ENCODE data around the gene ABCA6.
"Not testable (repeated sequence)": the region's sequence is repeated elsewhere in the genome, so short reads cannot be mapped to it uniquely, and the experiment has no call there.

Gene ABCA6

GRCh38 chr17:69070378-69071232, 71.1 kb downstream of the ABCA6 start:
- DNase-seq, result not testable (repeated sequence)

DNA sequence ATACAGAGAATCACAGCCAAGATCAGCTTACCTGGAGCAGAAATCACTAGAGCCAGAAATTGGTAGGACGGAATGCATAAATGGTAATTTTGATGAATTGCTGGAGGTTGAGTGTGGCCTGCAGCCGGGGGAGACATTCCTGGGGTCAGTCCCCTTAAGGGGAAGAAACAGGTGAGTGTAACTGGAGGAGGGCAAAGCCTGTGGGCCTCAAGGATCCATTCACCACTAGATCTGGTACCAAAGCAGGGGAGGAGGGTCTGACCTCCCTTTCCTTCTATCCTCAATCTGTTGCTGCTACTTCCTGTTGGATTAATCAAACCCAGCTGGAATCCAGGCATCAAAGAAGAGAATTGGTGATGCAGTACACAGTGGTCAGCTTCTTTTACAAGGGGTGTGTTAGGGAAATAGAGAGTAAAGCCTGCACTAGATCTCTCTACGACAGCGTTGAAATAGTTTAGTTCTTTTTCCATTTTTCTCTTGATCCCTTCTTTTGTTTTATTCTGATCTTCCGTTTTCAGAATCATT, 72.4 kb downstream of the ABCA6 start:
- DNase-seq, result no peak

- no peak for DNase-seq
Measured at GRCh38 chr17:69067274-69068047, 74.2 kb downstream of the ABCA6 start.

GRCh38 chr17:69066482-69066881, 75.2 kb downstream of the ABCA6 start:
- DNase-seq, result no peak

GRCh38 chr17:69065113-69065512, 76.6 kb downstream of the ABCA6 start:
- no peak for DNase-seq

DNA sequence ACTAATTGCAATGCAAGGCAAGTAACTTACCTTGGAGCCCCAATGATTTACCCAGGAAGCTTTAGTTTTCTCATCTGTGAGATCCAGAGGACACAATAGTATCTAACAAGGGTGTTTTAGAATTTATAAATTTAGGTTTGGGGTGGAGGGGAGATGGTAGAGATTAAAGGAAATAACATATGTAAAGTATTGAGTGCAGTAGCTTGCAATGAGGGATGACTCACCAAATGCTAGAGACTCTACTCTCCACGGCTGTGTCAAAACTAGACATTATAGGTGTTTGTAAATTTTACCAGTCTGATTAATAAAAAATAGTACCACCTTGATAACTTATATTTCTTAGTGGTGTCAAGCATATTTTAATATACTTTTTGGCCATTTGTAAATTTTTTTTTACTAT, 77.2 kb downstream of the ABCA6 start:
- no peak for DNase-seq

GRCh38 chr17:69064001-69064400, 77.7 kb downstream of the ABCA6 start:
- DNase-seq, result no peak

GRCh38 chr17:69062860-69063581, 78.7 kb downstream of the ABCA6 start:
- no peak for DNase-seq

GRCh38 chr17:69061721-69062556, 79.8 kb downstream of the ABCA6 start:
- DNase-seq, result no peak

- DNase-seq, result no peak
Measured at GRCh38 chr17:69060822-69061221, 80.9 kb downstream of the ABCA6 start, which contains the start of gene ABCA9. Gene ABCA9, minus strand, starts transcription at chr17:69060927. Its CDS starts 9,801 bp downstream, at chr17:69051126.

- no peak for DNase-seq
Measured at GRCh38 chr17:69059458-69060175, 82.1 kb downstream of the ABCA6 start.

- no peak for DNase-seq
Measured at GRCh38 chr17:69058165-69058564, 83.5 kb downstream of the ABCA6 start.

GRCh38 chr17:69057280-69057679, 84.4 kb downstream of the ABCA6 start:
- no peak for DNase-seq

GRCh38 chr17:69056179-69056823, 85.4 kb downstream of the ABCA6 start:
- no peak for DNase-seq

GRCh38 chr17:69055334-69055733, 86.4 kb downstream of the ABCA6 start:
- no peak for DNase-seq

GRCh38 chr17:69050999-69051775, 90.5 kb downstream of the ABCA6 start:
- no peak for DNase-seq

DNA sequence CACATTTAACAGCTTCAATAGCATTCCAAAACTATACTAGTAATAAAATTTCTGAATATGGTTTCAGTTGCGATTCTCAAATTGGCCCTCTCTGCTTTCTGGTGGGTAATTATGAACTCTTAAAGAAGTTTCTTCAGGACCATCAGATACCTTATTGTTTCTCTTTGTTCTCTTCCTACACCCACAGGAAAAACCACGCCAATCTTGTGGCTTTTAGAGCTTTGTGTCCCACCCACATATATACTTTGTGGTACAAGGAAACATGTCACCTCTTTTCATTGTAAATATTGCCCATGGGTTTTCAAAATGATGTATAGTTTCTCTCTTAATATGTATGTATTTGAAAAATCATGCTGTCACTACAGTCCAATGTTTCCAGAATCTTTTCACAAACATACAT, 93.1 kb downstream of the ABCA6 start:
- no peak for DNase-seq

GRCh38 chr17:69047368-69048263, 94.1 kb downstream of the ABCA6 start:
- peak; percentile 42 for DNase-seq

Measured in EL (cell line).